NK-92 (cell line): ENCODE data around the gene SIL1.
"Not testable (repeated sequence)": the region's sequence is repeated elsewhere in the genome, so short reads cannot be mapped to it uniquely, and the experiment has no call there.

Source experiments
- DNase-seq: peaks from one replicate; lab custom pipeline; 2025; ENCODE audit not compliant: unreplicated experiment; lab: John Stamatoyannopoulos, UW

Gene SIL1

GRCh38 chr5:139038613-139039305, 159.4 kb downstream of the SIL1 start:
- DNase-seq: no peak

GRCh38 chr5:139037732-139038131, 160.4 kb downstream of the SIL1 start:
- DNase-seq: no peak

- DNase-seq: not testable (repeated sequence)
Measured at GRCh38 chr5:139036332-139036731, 161.8 kb downstream of the SIL1 start.

GRCh38 chr5:139027150-139027549, 171.0 kb downstream of the SIL1 start:
- DNase-seq: no peak

GRCh38 chr5:139025651-139026050, 172.5 kb downstream of the SIL1 start:
- no peak for DNase-seq

GRCh38 chr5:139023286-139023685, 174.9 kb downstream of the SIL1 start:
- no peak for DNase-seq

GRCh38 chr5:139022528-139022927, 175.6 kb downstream of the SIL1 start:
- DNase-seq: no peak

- no peak for DNase-seq
Measured at GRCh38 chr5:139021346-139021745, 176.8 kb downstream of the SIL1 start.

GRCh38 chr5:139019880-139020279, 178.3 kb downstream of the SIL1 start:
- DNase-seq: no peak

GRCh38 chr5:139019211-139019610, 179.0 kb downstream of the SIL1 start:
- no peak for DNase-seq

- no peak for DNase-seq
Measured at GRCh38 chr5:139017624-139018023, 180.5 kb downstream of the SIL1 start.

- no peak for DNase-seq
Measured at GRCh38 chr5:139016186-139016585, 182.0 kb downstream of the SIL1 start.

- no peak for DNase-seq
Measured at GRCh38 chr5:139014726-139015125, 183.4 kb downstream of the SIL1 start.

GRCh38 chr5:139012176-139012575, 186.0 kb downstream of the SIL1 start:
- DNase-seq: no peak

GRCh38 chr5:139011156-139011555, 187.0 kb downstream of the SIL1 start:
- DNase-seq: not testable (repeated sequence)

- DNase-seq: no peak
Measured at GRCh38 chr5:139004374-139005307, 193.5 kb downstream of the SIL1 start.

- no peak for DNase-seq
Measured at GRCh38 chr5:138999674-139000073, 198.5 kb downstream of the SIL1 start.

- DNase-seq: no peak
Measured at GRCh38 chr5:138998521-138998920, 199.6 kb downstream of the SIL1 start.

GRCh38 chr5:138996120-138996519, 202.0 kb downstream of the SIL1 start:
- DNase-seq: no peak

- no peak for DNase-seq
Measured at GRCh38 chr5:138990986-138991590, 207.1 kb downstream of the SIL1 start.

GRCh38 chr5:138989720-138990119, 208.4 kb downstream of the SIL1 start:
- no peak for DNase-seq
